ELR (cell line): Measurements from ENCODE around the gene MRPL14.
"Not testable (repeated sequence)": the region's sequence is repeated elsewhere in the genome, so short reads cannot be mapped to it uniquely, and the experiment has no call there.

Experiments
- DNase-seq: peaks from one replicate; pipeline ENCODE4 v3.0.0-alpha.2; 2015; ENCODE audit warnings: low read depth

Gene MRPL14

DNA sequence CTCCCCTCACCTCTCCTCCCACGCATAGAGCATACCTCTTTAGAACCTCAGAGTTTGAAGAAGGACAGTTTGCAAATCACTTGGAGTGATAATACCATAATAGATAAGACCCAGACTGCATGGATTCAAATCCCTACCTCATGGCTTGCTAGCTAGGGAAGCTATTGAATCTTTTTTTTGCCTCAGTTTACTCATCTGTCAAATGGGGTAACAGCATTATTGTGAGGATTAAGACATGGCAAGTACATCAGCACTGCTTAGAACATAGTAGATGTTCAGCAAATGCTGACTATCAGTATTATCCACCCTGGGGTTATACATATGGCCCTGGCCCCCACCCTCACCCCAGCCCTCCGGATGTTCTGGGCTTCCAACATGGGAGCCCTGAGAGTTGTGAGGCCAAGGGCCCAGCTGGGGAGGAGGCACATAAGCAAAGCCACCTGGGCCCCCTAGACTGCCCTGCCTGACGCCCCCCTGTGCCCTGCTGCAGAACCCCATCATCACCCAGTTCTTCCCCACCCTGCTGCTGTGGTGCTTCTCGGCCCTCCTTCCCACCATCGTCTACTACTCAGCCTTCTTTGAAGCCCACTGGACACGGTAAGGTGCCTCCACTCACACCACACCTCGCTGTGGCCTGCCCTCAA is 22.2 kb upstream of the MRPL14 start:
- DNase-seq, result no peak

DNA sequence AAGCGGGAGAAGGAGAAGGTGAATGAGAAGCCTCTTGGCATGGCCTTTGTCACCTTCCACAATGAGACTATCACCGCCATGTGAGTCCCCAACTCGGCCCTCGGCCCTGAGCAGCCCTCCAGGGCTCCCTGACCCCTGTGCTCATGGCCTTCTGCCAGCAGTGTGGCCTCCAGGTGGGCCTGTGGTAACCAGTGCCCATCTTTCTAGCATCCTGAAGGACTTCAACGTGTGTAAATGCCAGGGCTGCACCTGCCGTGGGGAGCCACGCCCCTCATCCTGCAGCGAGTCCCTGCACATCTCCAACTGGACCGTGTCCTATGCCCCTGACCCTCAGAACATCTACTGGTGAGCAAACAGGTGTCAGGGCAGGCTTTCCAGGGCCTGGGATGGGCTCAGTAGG is 21.1 kb upstream of the MRPL14 start:
- DNase-seq, result no peak

DNA sequence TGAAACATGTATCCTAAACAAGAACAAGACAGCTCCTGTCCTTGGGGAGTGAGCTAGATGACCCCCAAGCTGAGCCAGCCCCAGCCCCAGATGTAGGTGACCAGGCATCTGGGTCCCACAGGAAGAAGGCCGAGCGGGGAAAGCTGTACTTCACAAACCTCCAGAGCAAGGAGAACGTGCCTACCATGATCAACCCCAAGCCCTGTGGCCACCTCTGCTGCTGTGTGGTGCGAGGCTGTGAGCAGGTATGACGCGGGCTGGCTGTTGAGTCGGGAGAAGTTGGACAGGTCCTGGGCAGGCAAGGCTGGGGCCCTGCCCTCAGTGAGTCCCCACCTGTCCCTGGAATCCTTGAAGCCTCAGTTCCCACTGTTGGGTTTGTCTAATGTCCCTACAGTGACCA is 20.0 kb upstream of the MRPL14 start:
- no peak for DNase-seq

DNA sequence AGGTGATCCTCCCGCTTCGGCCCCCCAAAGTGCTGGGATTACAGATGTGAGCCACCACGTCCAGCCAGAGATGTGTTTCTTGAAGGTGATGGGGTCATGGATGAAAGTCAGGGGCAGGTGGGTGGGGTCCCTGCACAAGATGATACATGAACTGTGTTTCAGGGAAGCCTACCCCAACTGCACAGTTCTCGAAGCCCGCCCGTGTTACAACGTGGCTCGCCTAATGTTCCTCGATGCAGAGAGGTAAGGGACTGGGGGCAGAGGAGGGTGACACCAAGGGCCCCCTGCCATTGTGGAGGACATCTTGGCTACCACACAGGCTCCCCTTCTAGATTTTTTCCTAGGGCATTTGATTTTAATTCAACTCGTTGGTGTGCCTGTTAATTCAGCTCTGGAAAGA is 19.4 kb upstream of the MRPL14 start:
- DNase-seq, result no peak

DNA sequence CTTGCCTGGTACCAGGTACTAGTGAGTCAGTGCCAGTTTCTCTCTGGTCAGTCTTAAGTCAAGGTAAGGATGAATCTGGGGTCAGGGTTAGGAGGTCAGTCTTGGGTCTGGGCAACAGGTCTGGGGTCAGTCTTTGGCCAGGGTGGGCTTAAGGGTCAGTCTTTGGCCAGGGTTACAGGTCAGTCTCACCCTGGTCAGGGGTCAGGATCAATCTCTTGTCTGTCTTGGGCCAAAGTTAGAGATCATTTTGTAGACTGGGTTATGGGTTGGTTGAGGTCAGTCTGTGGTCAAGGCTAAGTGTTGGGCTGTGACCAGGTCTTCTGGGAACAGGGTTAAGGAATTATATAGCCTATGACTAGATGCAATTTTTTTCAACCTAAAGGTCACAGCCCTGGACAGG is 18.6 kb upstream of the MRPL14 start:
- no peak for DNase-seq

DNA sequence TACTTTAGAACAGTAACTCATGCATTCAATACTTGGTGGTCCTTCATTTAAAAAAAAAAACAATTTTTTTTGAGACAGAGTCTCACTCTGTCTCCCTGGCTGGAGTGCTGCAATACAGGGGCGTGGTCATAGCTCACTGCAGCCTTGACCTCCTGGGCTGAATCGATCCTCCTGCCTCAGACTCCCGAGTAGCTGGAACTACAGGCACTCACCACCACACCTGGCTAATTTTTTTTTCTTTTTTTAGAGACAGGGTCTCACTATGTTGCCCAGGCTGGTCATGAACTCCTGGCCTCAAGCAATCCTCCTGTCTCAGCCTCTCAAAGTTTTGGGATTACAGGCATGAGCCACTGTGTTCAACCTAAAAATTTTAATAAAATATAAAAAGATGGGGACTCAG is 17.3 kb upstream of the MRPL14 start:
- DNase-seq, result not testable (repeated sequence)

DNA sequence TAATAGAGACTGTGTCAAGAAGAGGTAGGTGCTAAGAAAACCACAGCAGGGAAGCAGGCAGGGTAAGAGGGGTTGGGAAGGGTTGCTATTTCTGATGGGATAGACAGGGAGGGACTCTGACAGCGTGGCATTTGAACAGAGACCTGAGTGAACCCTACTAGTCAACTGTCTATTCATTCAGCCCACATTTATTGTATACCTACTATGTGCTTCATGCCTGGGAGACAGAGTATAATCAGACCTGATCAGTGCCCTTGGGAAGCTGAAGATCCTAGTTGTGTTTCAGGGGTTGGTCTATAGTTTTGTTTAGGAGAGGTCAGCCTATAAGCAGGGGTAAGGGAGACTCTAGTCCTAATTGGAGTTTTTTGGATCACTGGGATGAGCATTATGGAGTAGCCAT is 16.5 kb upstream of the MRPL14 start:
- DNase-seq, result no peak

DNA sequence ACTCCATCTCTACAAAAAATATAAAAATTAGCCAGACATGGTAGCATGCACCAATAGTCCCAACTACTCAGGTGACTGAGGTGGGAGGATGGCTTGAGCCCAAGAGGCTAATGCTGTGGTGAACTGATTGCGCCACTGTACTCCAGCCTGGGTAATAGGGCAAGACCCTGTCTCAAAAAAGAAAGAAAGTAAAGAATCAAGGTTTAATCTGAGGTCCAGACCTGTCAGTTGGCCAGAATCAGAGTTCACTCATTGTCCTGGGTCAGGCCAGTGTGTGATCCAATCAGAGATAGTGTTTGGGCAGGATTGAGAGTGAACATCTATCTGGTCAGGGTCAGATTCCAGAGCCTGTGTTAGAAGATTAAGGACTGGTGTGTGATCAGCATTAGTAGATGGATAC is 15.6 kb upstream of the MRPL14 start:
- no peak for DNase-seq

DNA sequence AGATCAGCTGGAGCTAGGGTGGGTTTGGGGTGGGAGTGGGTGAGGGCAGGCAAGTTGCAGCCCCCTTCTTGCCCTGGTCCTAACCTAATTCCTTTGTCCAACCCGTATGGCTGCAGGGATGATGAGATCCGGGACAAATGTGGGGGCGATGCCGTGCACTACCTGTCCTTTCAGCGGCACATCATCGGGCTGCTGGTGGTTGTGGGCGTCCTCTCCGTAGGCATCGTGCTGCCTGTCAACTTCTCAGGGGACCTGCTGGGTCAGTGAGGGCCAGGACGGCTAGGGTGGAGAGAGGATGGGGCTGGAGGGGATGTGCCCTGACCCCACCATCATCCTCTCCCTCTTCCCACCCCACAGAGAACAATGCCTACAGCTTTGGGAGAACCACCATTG is 12.1 kb upstream of the MRPL14 start:
- DNase-seq, result no peak

DNA sequence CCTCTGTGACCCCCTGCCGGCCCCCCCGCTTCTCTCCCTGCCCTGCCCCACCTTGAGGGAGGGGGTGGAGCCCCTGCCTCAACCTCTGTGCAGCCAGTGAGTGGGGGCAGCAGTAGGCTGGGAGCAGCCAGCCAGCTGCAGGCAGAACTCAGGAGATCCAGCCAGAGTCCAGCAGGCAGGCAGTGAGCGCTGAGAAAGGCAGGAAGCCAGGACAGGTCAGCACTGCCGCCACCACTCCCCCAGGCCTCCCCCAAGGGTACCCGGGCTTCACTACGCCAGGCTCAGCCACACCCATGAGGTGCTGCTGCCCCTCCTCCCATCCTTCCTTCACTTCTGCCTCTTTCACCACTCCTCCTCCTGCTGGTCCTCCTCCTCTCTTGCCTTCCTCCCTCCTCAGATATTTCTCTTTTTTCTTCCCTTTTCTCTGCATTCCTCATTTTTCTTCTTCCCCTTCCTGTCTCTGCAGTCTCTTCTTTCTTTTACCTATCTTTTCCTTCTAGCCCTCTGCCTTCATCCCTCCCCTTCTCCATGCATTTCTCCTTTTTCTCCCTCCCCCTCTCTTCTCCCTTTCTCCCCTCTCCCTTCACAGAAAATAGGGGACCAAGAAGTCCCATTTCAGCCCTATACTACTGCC is 11.6 kb upstream of the MRPL14 start:
- DNase-seq, result no peak

DNA sequence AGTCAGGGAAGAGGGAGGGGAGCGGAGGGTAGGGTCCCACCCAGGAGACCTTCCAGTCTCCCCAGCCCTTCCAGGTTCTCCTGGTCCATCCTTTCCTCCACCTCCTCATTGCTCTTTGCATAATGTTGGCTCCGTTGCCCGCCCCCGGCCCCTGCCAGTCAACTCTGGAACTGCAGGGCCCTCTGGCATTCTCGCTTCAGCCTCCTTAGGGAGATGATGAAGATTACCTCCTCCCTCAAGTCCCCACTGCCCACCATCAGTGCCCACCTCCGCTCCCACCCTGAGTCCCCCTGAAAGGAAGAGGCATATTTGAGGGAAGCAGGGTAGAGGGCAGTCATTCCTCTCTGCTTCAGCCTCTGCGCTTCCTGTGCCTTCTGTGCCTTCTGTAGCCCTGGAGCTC is 8.6 kb upstream of the MRPL14 start:
- no peak for DNase-seq

DNA sequence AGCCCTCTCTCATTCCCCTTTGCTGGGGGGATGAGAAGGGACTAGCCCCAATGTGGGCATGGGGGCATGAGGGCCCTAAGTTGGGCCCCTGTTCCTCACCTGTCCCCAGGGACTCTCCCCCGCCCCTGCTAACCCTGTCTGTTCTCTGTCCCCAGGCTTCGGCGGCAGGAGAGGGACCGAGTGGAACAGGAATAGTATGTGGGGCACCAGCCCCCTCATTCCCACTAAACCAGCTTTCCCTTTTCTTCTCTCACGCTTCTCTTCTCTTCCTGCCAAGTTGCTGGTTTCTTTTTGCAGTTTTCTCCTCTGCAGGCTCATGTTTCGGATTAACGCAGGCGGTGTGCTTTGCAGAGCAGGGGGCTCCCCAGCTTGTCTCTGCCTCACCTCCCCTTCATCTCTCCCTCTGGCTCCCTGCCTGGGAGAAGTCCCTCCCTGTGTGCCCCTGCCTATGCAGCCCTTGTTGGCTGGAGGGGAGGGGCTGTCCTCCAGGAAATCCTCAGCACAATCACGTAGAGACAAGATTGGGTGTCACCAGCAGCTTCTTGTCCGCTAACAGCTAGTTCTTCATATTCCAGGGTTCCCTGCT is 8.0 kb upstream of the MRPL14 start:
- DNase-seq, result no peak

DNA sequence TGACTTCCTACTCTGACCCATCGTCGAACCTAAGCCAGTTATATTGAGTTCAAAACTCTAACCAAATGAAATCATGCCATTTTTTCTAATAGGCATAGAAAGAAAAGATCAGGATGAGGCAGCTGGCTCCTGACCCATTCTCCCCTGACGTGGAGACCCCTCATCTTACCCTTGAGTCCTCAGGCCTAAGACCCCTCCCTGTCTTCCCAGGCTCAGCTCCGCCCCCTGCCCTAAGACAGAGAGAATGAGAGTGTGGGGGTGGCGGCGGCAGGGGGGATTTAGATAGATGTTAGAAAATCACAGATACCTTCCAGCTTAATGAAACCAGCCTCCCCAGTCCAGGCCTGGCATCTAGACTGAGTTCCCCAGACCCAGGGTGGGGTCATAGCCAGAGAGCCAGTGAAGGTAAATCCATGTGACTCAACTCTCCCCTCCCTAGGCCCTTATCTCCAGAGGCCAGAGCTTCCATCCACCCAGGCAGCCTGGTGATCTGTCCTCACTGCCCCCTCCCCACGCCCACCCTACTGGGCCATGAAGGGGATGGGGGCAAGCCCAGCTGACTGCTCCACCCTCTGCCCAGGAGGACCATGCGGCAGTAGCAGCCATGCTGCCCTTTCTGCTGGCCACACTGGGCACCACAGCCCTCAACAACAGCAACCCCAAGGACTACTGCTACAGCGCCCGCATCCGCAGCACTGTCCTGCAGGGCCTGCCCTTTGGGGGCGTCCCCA is 6.9 kb upstream of the MRPL14 start:
- no peak for DNase-seq

DNA sequence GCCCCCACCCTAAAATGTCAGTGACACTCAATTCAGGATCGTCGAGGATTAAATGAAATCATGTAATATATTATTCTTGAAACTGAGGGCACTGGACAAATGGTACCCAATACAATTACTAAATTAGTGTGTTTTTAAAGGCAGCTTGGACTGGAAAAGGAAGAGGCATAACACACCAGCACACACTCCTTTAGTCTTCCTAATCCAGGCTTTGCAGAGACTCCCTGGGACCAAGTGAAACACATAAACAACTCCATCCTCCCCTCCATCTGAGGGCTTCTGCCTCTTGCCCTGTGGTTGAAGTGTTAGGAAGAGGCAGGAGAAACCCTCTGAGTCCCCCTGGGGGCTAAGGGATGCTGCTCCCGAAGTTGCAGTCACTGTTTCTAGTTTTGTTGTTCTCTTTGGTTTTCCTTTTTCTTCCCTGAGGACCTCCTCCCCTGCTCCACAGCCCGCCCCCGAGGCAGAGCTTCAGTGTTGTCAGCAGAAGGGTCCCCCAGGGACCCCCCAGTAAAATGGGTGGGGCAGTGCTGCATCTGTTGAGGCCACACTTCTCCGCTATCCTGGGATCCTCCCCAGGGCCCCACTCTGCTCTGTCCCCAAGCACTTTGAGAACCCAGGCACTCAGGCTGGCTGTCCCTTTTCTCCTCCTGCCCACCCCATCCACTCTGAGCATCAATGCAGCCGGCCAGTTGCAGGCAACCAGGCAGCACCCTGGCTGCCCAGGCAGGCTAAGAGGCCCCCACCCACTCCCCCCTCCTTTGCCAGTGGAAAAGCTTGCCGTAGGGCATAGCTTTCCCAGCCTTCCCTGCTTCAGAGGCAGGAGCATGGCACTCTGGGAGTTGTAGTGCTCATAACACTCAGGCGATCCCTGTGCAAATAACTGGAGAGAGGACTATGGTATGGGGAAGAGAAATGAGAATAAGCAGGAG is 6.0 kb upstream of the MRPL14 start:
- DNase-seq, result peak; percentile 57

DNA sequence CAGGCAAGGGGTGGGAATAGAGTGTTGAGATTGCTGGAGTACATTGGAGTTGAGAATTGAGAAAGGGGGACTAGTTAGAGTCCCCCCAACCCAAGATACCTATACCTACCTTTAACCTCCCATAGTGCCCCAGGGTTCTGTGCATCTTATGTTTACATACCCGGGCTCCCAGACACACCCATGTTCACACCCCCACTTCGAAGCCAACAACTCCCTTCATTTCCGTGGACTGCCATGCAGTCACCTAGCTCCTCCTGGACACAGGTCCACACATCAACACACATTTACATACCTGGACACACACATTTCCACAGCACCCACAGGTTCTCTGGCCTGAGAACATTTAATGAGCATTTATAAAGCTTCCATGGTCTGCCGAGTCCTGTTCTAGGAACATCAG is 5.2 kb upstream of the MRPL14 start:
- no peak for DNase-seq

DNA sequence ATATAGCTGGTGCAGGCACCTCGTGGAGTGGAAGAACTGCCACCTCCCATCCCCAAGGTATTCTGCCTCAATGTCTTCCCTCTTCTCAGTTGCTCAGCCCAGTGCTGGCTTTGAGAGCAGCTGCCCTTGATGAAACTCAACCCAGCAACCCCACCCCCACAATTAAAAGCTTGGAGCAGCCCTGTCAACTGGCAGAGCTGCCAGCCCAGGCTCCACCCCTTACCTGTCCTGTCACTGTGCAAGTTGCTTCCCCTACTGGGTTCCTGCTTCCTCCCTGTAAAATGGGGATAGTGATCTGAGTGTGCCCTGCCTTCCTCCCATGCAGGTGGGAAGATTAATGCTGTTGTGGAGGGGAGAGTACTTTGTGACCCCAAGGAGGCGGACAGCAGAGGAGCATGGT is 4.6 kb upstream of the MRPL14 start:
- no peak for DNase-seq

DNA sequence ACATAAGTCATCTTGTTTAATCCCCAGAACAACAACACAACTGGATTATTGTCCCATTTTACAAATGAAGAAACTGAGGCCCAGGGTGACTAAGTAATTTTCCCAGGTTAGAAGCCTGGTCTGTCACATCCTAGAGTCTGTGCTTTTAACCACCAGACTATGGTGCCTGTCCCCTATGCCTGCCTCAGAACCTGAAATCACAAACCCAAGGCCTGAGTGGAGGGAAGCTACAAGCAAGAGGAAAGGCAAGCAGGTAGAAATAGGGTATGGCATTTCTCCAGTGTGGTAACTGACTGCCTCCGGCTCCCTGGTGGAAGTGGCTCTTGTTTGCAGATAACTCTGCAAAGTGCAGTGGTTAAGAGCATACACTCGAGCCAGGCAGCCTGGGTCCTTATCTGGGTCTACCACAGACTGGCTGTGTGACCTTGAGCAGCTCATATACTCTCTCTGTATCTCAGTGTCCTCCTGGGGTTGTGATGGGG is 2.6 kb upstream of the MRPL14 start:
- DNase-seq, result no peak

DNA sequence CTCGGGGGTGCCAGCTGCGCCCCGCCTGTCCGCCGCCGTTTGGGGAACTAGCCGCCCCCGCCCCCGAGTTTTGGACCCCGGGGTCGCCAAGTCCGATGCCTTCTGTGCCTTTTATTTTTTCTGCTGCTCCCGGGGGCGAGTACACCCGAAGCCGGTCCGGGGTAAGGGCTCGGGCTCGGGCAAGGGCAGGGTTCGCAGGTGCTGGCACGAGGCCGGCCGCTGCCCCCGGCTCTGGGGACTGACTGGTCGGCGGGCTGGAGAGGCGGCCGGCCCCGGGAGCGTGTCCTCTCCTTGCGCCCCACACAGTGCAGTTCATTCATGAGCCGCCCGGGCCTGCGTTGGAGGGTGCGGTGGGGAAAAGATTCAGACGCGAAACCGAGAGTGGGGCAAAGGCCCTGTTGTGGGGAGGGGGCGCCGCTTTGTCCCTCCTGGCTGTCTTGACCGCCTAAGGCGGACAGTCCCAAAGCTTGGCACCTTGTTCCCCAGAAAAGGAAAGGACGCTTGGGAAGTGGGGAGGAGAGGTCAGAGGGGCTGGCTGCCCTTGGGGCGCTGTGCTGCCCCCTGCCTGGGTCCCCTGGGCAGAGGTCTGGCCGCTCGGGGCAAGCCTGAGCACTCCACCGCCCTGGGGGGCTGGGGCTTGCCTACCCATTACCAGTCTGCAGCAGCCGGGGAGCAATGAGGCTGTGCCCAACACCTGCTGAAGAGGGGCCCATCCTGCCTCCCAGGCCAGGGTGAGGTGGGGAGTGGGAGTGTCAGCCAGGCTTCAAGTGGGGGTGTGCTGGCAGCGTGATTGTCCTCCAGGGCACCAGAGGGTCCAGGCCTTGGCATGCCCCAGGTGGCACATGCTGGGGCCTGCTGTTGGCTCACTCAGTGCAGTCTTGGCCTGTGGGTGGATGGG is 1.0 kb upstream of the MRPL14 start:
- peak; percentile 74 for DNase-seq

DNA sequence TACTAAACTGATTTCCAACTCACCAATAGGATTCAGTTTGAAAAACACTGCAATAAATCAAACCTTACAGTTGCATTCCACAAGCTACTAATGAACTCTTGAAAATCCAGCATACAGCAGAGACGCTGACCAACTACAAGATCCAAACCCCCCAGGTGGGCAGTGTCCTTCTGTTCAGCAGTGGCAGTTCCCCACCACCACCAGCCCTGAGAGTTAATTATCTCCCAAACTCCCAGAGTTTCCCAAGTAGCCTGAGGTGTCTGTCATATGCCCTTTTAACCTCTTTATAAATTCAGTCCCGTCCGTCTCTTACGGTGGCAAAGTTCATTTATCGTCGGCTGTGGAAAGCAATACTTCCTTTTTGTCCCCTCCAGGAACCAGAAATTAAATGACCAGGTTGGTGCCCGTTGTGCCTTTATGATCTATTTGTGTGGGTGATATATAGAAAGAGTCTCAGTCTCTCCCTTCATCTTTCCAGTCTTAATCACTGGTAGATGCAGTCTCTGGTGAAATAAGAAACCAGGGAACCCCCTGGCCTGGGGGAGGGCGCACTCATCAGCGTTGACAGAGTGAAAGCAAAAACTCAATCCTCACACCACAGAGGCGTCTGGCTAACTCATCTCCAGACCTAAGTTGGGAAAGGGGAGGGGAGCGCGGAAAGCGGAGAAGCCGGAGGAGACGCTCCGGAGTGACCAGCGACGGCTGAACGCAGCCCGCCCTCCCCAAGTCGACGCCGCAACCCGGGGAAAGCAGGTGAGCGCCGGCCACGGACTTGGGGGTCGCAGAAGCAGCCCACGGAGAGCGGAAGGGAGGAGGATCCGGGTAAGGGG is 717 bp downstream of the MRPL14 start:
- DNase-seq, result peak; percentile 79

DNA sequence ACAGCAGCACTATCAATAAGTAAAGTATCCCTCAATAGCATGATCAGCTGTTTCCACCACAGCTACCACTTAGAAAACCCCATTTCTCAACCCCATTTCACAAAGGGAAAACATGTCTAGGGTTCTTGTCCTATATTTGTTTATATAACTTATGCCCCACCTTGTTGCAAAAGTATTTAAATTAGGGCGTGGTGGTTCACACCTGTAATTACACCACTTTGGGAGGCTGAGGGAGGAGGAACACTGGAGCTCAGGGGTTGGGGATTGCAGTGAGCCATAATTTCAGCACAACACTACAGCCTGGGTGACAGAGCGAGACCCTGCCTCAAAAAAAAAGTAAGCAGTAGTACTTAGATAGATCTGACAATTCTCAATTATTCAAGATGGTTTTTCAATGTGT is 3.7 kb downstream of the MRPL14 start:
- DNase-seq, result no peak
